NK-92 treated with Interleukin-12 subunit alpha and Interleukin-12 subunit beta, amount 100 ng/mL, for 24 hours (cell line): ENCODE measurements around the gene GLIPR2.
"Not testable (repeated sequence)": the region's sequence is repeated elsewhere in the genome, so short reads cannot be mapped to it uniquely, and the experiment has no call there.

Source experiments
- DNase-seq: peaks from one replicate; lab custom pipeline; 2025; lab: John Stamatoyannopoulos, UW

Gene GLIPR2

DNA sequence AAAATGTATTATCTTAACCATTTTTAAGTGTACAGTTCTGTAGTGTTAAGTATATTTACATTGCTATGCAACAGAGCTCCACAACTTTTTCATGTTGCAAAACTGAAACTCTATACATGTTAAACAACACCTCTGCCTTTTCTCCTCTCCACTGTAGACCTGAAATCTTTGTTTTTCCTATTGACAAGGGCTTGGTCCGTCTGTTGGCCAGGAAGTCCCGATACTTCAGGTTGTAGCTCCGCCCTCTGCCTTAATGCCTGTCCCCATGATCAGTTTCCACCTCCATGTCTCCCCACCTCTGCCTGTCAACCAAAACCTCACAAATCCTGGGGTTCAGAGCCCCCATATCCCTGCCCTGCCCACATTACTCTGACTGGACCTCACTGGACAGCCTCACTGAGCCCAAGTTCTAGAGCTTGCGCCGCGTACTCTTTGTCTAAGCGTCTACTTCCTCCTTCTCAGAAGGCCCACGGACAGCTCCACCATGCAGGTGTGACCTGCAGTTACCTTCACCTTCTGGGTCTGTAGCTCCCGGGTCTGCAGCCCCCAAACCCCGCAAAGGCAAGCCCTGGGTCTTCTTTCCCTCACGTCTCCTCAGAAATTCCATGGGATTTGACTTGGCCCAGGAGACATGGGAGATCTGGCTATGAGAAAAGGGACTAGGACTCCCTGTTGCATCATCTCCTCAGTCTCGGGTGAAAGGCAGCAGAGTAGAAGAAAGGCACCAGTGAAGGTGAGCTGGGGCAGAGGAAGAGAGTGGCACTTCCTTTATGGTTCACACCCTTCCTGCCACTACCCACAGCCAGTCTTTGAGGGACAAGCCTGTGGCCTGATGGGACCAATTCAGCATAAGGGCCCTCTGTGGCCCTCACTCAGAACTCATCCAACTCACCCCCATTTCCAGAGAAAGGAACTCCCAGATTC lies 8.0 kb downstream of the GLIPR2 start:
- DNase-seq: peak; percentile 50

DNA sequence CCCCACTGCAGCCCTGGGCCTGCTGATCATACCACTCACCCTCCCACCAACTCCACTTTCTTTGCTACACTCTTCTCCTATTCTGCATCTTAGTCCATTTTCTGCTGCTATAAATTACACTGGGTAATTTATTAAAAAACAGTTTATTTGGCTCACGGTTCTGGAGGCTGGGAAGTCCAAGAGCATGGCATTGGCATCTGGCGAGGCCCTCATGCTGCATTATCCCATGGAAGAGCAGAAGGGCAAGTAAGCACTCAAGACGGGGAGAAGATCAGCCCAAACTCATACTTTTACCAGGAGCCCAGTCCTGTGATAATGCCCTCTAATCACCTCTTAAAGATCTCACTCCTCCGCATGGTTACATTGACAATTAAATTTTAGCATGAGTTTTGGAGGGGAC lies 9.4 kb downstream of the GLIPR2 start:
- DNase-seq: no peak

DNA sequence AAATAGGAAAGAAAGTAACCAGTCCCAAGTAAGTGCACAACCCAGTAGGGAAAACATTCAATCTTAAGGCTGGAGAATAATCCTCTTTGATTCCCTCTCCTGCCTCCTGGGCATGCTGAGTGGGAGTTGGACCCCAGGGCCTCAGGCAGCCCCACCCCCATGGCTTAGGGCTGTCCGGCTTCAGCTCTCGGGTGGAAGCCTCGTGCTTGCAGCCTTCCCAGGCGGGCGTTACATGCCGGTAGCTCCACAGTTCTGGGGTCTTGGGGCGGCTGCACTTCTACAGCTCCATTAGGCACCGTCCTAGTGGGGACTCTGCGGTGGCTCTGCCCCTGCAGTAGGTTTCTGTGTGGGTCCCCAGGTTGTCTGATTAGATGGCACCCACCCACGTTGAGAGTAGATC lies 10.1 kb downstream of the GLIPR2 start:
- no peak for DNase-seq

DNA sequence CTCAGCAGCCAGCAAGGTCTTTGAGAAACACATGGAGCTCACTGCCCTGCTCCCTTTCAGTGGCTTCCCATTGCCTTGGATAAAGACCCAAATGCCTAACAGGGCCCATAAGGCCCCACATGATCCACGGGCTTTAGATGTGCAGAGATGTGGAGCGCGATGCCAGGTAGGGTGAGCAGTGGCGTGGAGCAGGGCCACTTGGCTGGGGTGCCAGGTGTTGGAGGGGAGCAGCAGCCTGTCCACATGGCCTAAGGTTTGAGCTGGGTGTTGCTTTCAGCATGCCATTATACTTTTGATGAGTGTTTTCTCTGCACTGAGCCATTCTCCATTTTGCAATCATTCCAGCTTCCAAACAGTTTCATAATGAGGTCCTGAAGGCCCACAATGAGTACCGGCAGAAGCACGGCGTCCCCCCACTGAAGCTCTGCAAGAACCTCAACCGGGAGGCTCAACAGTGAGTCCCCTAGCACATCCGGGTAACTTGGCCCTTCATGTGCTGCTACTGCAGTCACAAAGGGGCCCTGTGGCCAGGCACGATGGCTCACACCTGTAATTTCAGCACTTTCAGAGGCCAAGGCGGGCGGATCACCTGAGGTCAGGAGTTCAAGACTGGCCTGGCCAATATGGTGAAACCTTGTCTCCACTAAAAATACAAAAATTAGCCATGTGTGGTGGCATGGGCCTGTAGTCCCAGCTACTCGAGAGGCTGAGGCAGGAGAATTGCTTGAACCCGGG lies 11.1 kb downstream of the GLIPR2 start:
- DNase-seq: no peak

DNA sequence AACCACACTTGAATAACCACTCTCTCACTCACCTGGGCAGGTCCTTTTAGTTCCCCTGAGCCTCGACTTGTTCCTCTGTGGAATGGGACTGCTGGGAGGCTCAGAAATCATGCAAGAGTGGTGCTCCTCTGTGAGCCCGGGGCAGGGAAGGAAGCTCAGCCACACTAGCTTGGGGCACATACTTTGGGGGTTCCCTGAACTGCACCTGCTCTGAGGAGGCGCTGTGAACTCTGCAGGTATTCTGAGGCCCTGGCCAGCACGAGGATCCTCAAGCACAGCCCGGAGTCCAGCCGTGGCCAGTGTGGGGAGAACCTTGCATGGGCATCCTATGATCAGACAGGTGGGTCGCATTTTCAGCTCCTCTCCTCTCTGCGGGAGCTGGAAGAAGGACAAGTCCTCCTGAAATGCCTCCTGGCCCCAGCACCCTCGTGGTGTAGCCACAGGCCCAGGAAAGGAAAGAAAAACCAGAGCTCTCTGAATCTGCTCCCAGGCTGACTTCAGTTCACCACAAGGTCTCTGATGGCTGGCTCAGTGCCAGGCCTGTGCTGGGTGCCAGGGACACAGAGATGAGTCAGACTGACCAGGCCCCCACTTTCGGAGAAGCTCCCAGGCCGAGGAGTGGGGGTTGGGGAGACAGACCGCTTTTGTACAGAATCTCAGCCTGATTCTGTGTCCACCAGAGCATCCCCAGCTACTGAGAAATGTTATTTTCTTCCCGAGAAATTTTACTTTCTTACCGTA lies 11.9 kb downstream of the GLIPR2 start:
- peak; percentile 78 for DNase-seq

DNA sequence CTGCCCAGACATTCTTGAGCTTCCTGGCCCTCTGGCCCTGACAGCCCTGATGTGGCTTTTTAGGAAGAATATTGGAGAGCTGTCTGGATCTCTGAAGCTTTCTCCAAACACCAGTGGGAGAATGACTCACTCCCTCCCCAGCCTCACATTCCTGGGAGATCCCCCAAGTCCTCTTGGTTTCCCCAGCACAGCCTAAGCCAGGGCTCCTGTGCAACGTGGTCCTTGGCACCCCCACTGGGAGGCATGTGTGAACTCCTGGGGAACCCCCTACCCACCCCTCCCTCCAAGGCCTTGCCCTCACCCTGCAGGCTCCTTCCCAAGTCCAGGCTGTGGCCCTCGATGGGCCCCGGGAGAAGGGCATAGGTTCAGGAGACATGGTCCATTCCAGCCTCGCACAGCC lies 12.7 kb downstream of the GLIPR2 start:
- DNase-seq: peak; percentile 21

DNA sequence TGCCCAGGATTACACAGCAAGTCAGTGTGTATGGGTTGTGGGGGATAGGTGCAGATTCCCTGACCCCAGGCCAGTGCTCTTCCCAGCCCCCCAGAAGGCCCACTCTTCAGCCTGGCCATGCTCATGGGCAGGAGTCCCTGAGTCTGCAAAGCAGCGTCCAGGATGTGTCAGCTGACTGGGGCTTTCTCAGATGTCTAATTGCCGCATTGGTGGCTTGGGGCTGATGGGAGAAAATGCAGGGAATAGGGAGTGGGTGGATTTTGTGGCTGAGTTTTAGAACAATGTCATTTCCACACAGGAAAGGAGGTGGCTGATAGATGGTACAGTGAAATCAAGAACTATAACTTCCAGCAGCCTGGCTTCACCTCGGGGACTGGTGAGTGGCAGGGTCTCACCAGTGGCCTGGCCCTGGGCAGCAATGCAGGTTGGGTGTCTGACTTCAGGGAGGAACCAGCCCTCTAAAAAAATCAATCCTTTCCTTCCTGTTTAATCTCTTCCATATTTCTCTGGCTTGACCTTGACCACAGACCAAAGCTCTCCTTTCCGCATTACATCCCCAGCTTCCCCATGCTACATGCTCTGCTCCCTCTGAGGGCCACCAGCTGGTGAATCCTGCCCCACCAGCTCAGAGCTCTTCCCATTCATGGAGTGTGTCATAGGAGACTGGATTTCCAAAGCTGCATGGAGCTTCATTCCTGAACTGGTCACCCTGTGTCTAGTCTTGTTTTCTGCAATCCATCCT lies 14.2 kb downstream of the GLIPR2 start:
- no peak for DNase-seq

DNA sequence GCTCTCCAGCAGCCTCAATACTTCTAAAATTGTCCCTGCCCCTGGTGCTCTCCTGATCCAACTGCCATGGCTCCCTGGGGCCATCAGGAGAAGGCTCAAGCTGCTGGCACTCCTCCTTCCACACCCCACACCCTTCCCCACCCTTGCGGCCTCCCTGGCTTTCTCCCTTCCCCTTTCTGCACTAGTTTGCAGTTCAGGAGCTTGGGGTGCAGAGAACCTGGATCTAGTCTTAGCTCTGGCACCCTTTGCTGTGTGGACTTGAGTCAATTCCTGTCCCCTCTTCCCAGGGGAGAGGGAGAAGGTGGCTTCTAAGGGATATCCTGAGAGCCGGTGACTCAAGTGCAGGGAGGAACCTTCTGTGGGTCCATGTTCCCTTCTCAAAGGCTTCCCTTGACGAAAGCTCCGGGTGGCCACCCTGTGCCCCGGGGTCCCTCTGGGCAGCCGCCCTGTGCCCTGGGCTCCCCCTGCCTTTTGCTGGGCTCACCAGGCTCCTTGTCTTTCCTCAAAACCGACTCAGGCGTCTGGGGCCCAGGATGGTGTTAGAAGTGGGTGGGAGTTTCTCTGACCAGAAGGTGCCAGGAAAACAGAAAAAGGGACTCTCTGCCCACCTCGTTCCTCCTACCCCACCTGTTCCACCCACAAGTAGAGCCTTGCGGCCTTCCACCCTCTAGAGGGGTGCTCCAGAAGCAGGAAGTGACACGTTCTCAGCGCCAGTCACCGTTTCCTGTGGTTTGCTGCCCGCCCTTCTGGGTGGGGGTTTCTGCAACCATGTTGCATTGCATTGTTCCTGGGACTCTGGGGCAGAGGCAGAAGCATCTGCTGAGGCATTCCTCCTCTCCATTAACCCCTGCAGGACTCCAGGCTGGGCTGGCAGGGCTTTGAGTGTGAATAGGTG lies 15.0 kb downstream of the GLIPR2 start:
- DNase-seq: peak; percentile 89

DNA sequence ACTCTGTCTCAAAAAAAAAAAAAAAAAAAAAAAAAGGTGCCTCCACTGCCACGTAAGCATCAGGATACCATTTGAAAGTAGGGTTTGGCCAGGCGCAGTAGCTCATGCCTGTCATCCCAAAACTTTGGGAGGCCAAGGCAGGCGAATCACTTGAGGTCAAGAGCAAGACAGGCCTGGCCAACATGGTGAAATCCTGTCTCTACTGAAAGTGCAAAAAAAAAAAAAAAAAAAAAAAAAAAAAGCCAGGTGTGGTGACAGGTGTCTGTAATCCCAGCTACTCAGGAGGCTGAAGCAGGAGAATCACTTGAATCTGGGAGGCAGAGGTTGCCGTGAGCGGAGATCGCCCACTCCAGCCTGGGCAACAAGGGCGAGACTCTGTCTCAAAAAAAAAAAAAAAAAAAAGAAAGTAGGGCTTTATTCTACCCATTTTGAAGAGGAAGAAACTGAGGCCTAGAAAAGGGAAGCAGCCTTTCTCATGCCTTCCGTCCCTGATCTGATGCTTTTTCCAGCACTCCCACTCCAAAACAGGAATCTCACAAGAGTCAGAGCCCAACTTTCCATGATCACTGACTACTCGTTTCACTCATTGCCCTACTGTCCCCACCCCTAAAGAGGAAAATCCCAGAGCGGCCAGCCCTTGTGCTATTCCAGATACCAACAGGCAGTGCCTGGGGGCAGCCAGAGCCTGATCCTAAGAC lies 16.4 kb downstream of the GLIPR2 start:
- DNase-seq: no peak

DNA sequence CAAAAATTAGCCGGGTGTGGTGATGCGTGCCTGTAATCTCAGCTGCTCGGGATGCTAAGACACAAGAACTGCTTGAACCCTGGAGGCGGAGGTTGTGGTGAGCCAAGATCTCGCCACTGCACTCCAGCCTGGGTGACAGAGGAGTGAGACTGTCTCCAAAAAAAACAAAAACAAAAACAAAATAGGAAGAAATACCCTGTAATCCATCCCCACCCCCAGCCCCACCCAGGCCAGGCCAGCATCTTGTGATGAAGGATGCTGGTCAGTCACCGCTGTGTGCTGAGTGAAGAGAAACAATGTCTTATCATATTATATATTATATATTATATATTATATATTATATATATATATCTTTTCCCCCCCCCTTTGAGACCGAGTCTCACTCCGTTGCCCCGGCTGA lies 17.2 kb downstream of the GLIPR2 start:
- DNase-seq: no peak

DNA sequence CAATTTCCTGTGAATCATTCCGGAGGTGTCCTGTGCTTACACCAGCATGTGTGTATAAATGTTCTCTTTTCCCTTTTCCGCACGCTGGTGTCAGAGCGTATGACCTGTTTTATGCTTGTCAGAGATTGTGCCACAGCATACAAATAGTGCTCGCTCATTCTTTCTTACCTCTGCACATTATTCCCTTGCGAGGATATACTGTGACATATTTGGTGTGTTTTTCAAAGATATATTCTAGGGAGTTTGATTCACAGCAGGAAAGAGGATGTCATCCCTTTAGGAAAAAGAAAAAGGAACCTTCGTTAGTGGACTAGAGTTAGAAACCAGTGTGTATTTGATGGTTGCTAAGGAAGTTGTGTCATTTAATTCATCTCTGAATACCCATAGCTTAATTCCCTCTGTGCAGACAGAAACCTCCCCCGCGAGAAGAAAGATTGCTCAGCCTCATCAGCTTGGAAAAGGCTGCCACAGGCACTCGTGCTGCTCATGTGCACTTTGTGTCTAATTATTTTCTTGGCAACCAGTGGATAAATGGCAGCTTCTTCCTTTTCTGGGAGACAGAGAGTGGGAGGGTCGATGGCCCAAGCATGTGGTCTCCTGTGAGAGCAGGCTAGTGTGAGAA lies 17.9 kb downstream of the GLIPR2 start:
- no peak for DNase-seq

DNA sequence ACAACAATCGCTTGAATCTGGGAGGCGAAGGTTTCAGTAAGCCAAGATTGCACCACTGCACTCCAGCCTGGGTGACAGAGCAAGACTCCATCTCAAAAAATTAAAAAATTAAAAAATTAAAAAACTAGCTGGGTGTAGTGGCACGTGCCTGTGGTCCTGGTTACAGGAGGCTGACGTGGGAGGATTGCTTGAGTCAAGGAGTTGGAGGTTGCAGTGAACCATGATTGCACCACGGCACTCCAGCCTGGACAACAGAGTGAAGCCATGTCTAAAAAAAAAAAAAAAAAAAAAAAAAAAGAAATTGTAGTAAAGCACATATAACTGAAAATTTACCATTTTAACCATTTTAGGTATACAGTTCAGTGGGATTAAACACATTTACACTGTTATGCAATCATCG lies 19.6 kb downstream of the GLIPR2 start:
- no peak for DNase-seq

DNA sequence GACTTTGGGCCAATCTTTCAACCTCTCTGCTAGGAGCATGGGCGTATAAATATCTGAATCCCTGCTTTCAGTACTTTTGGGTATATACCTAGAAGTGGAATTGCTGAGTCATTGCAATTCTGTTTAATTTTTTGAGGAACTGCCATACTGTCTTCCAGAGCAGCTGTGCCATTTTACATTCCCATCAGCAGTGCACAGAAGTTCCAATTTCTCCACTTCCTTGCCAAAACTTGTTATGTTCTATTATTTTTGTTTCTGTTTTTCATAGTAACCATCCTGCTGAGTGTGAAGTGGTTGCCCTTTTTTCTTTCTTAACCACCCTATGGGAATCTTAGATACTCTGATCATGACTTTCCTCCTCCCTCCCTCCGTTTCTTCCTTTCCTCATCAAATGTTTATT lies 21.6 kb downstream of the GLIPR2 start:
- DNase-seq: no peak

DNA sequence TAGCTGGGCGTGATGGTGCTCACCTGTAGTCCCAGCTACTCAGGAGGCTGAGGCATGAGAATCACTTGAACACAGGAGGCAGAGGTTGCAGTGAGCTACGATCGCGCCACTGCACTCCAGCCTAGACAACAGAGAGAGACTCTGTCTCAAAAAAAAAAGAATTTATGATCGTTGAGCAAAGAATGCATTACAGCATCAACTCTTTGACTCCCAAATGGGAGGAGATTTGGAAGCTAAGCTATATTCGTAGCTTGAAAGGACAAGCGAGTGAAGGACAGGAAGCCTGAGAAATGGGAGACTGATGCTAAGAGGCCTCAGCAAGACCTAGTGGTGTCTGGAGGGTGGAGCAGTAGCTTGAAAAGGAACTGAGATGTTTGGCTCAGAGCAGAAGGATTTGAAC lies 22.4 kb downstream of the GLIPR2 start:
- no peak for DNase-seq

DNA sequence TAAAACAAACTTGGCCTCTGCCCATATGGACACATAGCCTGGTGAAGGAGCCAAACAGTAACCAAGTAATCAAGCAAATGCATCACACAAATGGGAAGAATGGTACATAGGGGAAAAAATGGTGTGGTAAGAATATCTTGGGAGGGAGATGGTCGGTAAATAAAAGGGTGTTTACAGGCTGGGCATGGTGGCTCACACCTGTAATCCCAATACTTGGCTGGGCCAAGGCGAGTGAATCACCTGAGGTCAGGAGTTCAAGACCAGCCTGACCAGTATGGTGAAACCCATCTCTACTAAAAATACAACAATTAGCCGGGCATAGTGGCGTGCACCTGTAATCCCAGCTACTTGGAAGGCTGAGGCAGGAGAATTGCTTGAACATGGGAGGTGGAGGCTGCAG lies 23.0 kb downstream of the GLIPR2 start:
- not testable (repeated sequence) for DNase-seq

DNA sequence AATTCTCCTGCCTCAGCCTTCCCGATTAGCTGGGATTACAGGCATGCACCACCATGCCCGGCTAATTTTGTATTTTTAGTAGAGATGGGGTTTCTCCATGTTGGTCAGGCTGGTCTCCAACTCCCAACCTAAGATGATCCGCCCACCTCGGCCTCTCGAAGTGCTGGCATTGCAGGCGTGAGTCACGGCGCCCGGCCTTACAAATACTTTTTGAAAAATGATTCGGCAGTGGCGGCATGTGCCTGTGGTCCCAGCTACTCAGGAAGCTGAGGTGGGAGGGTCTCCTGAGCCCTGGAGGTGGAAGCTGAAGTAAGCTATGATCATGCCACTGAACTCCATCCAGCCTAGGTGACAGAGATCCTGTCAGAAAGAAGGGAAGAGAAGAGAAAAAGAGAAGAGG lies 23.6 kb downstream of the GLIPR2 start:
- not testable (repeated sequence) for DNase-seq

DNA sequence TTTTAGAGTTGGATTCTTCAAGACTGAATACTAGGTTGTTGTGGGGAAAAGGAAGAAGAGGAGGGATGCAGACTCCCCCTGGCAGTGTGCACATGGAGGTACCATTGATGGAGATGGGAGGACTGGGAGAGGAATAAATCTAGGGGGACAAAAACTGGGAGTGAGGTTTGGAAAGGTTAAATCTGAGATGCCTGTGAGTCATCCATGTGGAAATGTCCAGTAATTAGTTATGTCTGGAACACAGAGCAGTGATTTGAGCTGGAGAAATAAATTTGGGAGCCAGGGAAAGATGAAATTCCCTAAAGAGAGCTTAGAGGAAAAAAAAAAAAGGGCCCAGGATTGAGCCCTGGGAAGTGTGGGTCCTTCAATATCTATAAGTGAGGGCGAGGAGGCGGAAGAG lies 24.7 kb downstream of the GLIPR2 start:
- DNase-seq: no peak

DNA sequence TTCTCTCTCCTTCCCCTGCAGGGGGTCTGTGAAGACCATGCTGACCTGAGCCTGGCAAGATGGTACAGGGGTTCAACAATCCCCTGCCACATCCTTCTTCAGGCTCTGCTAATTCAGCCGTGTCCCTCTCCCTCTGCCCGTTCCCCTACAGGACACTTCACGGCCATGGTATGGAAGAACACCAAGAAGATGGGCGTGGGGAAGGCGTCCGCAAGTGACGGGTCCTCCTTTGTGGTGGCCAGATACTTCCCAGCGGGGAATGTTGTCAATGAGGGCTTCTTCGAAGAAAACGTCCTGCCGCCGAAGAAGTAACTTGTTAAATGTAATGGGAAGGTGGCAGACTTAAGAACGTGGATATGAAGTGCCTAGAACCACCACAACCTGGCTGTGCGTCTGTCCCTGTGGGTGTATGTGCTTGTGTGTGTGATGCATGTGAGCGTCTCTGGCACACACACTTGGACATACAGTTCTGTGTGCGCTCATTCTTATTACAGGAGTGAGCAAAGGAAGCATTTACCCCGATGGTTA lies 25.7 kb downstream of the GLIPR2 start:
- no peak for DNase-seq

DNA sequence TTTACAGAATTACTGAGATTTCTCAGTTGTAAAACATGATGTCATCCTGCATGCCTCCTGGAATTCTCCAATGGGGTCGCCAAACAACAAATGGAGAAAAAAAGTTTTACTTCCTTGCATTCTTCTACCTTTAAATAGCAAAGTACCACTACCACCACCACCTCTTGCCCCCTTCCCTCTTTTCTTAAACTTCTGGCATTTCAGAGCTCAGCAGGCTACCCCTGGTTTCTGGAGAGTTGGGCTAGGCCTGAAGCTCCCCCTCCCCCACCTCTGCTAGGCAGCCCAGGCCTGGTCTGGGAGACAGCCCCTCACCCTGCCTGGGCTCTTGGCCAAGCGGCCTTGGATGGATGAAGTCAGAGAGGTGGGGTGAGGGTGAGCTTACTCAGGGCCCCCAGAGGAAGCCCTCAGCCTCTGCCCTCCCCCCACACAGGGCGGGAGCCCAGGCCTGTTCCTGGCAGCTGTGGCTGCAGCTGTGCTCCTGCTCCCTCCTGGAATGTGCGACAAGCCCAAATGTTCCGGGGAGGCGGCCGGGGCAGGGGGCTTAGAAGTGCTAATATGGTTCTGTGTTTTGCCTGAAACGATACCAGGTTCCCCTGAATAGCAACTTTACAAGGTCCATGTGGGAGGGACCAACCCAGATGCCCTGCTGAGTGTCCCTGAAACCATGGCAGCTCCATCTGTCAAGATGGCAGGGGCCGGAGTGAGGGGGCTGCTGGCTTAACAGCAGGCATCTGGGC lies 26.7 kb downstream of the GLIPR2 start:
- no peak for DNase-seq
